B cell (primary cell): Measurements from ENCODE around the gene SLC66A1. TPM values are rescaled to one million over a fixed set of nuclear protein-coding genes. Genes with fewer than 3 reads are reported as not detected.

Experiments used
- ATAC-seq: fragments of 200-7000 bp; cut with Tn5 transposase; one replicate; pipeline ENCODE4 v1.10.0; 2021; ENCODE audit warnings: low read depth, mild to moderate bottlenecking, moderate number of reproducible peaks, moderate library complexity
- CTCF ChIA-PET: fragments of 350-600 bp; sonication (Branson Sonifier 250); formaldehyde crosslinking; loops from one replicate; lab custom pipeline; 2021; ENCODE audit warnings: antibody characterized with exemption, inconsistent platforms; lab: Charles Lee
- POLR2A ChIA-PET: fragments of 350-600 bp; sonication (Branson Sonifier 250); formaldehyde crosslinking; loops from one replicate; lab custom pipeline; 2021; ENCODE audit warnings: antibody characterized with exemption; lab: Charles Lee
- DNase-seq: peaks from one replicate; pipeline ENCODE4 v3.0.0; 2013
- H2AFZ ChIP-seq: 2 replicates; pipeline ENCODE4 v1.6.1; 2012; ENCODE audit warnings: mild to moderate bottlenecking, low read depth, low read length; ENCODE audit not compliant: insufficient read depth, poor library complexity, severe bottlenecking
- H3K27ac ChIP-seq, 2 donors: 1 replicate in 1 of 2; 2 replicates in 1 of 2; pipeline ENCODE4 v1.5.1; 2012 to 2013; ENCODE audit warnings: low read length in 2 of 2, mild to moderate bottlenecking in 2 of 2, moderate library complexity in 1 of 2
- H3K27me3 ChIP-seq, 4 experiments: fragments of 200-600 bp in 1 of 4; sonication (generic) in 1 of 4; replicated peaks in 1 of 4; 1 replicate in 2 of 4; 2 replicates in 2 of 4; pipeline versions ENCODE4 v1.6.1 to v1.7.0; 2013 to 2016; ENCODE audit warnings: low read length in 3 of 4, mild to moderate bottlenecking in 2 of 4, mixed read lengths in 1 of 4, moderate library complexity in 1 of 4; ENCODE audit not compliant: insufficient read depth in 4 of 4, control insufficient read depth in 3 of 4; ENCODE audit errors: control extremely low read depth in 1 of 4
- H3K36me3 ChIP-seq, 2 experiments: replicated peaks in 1 of 2; 1 replicate in 1 of 2; 2 replicates in 1 of 2; pipeline versions ENCODE4 v1.6.1 to v1.7.1; 2013; ENCODE audit warnings: low read length in 1 of 2; ENCODE audit not compliant: insufficient read depth in 2 of 2, control insufficient read depth in 1 of 2; ENCODE audit errors: control extremely low read depth in 1 of 2, extremely low read depth in 1 of 2
- H3K4me1 ChIP-seq, 2 donors: fragments of 200-600 bp in 1 of 2; sonication (generic) in 1 of 2; 1 replicate in 1 of 2; 2 replicates in 1 of 2; pipeline versions ENCODE4 v1.5.1 to v1.6.1; 2013 to 2017; ENCODE audit warnings: low read length in 2 of 2; ENCODE audit not compliant: control insufficient read depth in 2 of 2, insufficient read depth in 2 of 2
- H3K4me2 ChIP-seq: replicated peaks from 2 replicates; pipeline ENCODE3; 2012; ENCODE audit warnings: mild to moderate bottlenecking, low read depth, low read length; ENCODE audit not compliant: poor library complexity, severe bottlenecking
- H3K4me3 ChIP-seq, 5 experiments: fragments of 200-600 bp in 1 of 5; sonication (generic) in 1 of 5; 1 replicate in 3 of 5; 2 replicates in 2 of 5; pipeline versions ENCODE4 v1.5.1 to v1.7.0; 2011 to 2016; ENCODE audit warnings: low read length in 4 of 5, mild to moderate bottlenecking in 4 of 5, low read depth in 2 of 5, control low read depth in 1 of 5, moderate library complexity in 1 of 5; ENCODE audit not compliant: insufficient read depth in 1 of 5; ENCODE audit errors: control extremely low read depth in 1 of 5, extremely low read depth in 1 of 5
- H3K79me2 ChIP-seq: fragments of 200-600 bp; sonication (generic); one replicate; pipeline ENCODE4 v1.6.0; 2016; ENCODE audit warnings: low read length; ENCODE audit not compliant: control insufficient read depth, insufficient read depth
- H3K9ac ChIP-seq: fragments of 200-600 bp; sonication (generic); 2 replicates; pipeline ENCODE4 v1.6.1; 2017; ENCODE audit warnings: mild to moderate bottlenecking, low read length, moderate library complexity
- H3K9me3 ChIP-seq, 3 donors: one replicate each; pipeline versions ENCODE4 v1.6.1 to v1.7.1; 2013; ENCODE audit warnings: low read length in 2 of 3; ENCODE audit not compliant: control insufficient read depth in 2 of 3, insufficient read depth in 1 of 3; ENCODE audit errors: control extremely low read depth in 1 of 3
- H4K20me1 ChIP-seq: 2 replicates; pipeline ENCODE4 v1.6.0; 2012; ENCODE audit warnings: mild to moderate bottlenecking, low read length; ENCODE audit not compliant: insufficient read depth, control insufficient read depth, poor library complexity, severe bottlenecking
- H3K27ac Mint-ChIP-seq: one replicate; pipeline ENCODE4 v1.8.0; 2021; ENCODE audit warnings: mixed read lengths
- H3K27me3 Mint-ChIP-seq: one replicate; pipeline ENCODE4 v1.8.0; 2021; ENCODE audit warnings: mixed read lengths
- H3K4me1 Mint-ChIP-seq: one replicate; pipeline ENCODE4 v1.8.0; 2021; ENCODE audit warnings: mixed read lengths
- H3K4me3 Mint-ChIP-seq: one replicate; pipeline ENCODE4 v1.8.0; 2021; ENCODE audit warnings: mixed read lengths
- H3K9me3 Mint-ChIP-seq: one replicate; pipeline ENCODE4 v1.8.0; 2022; ENCODE audit warnings: mixed read lengths; ENCODE audit not compliant: insufficient read depth
- EZH2 ChIP-seq: IDR thresholded peaks from 2 replicates; pipeline ENCODE4 v1.6.1; 2012; ENCODE audit warnings: borderline replicate concordance, low read depth, mild to moderate bottlenecking, moderate library complexity, low read length; ENCODE audit not compliant: insufficient read depth, poor library complexity, severe bottlenecking
- WGBS: methylation state at CpG from one replicate; pipeline ENCODE4 v1.1.5; 2013; ENCODE audit warnings: missing lambda C conversion rate; ENCODE audit not compliant: insufficient coverage; 5-methylcytosine and 5-hydroxymethylcytosine counted together
- intact Hi-C: fragments of 100-400 bp; cut with micrococcal nuclease; formaldehyde crosslinking; loops from one replicate; pipeline ENCODE4 v1.10.0; 2022
- polyA plus RNA-seq: library from polyadenylated mRNA; depleted of rRNA; stranded (reverse); fragments of >200 nt; gene quantifications from 2 replicates; pipeline ENCODE4 v1.2.3, GENCODE V29; 2012
- total RNA-seq, 2 donors: library from RNA; stranded (reverse); fragments of 120-200 nt in 1 of 2; gene quantifications; 1 replicate in 1 of 2; 2 replicates in 1 of 2; pipeline versions ENCODE4 v1.2.3 to v1.2.4, GENCODE V29; 2013 to 2022
- TF ChIP-seq, protein P1 (sequence below): fragments of 200-600 bp; IDR thresholded peaks from one replicate; pipeline ENCODE4 v1.8.0; 2022; ENCODE audit warnings: antibody characterized with exemption, mild to moderate bottlenecking

Gene SLC66A1
- total and polyA plus RNA-seq, 2 donors (not counting 1 experiment from before 2014, with no cell fraction given), result 24.4 to 26.8 TPM

DNA sequence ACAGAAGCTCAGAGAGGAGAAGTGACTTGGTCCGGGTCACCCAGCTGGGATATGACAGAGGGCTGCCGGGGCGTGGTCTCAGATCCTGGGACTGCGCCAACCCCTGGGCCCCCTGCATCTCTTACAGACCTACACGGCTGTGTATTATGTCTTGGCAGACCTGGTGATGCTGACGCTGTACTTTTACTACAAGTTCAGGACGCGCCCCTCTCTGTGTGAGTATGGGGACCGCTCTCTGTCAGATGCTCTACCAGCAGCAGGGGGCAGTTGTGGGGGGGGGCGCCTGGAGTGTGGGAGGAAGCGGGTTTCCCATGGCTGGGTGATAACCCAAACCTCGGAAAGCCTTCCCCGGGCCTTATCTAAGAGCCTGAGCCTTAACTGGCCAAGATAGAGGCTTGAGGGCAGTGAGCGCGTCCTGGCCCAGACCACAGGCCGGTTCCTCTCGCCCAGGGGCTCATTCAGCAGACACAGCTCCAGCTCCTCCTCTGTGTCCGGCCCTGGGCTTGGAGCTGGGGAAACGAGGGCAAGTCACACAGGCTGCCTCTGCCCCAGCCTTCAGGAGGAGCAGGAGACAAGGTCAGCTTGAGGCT is 13.3 kb downstream of the SLC66A1 start:
- peaks cover 0 to 51% of the 10 kb centered on the region in 2 experiments for H3K36me3 ChIP-seq
- Mint-ChIP-seq H3K9me3 (no peaks in the 10 kb centered on the region), H3K4me3 (no peak overlapping the region), H3K27ac (no peak overlapping the region), H3K4me1 (no peaks in the 10 kb centered on the region), H3K27me3 (no peaks in the 10 kb centered on the region)
- 88% methylated on average over 19 of the region's 19 CpGs for WGBS
- intact Hi-C loops, result no loop called here
- no peaks in the 10 kb centered on the region for H3K9me3 ChIP-seq
- H3K4me1 ChIP-seq, result no peaks in the 10 kb centered on the region
- TF ChIP-seq, protein P1, sequence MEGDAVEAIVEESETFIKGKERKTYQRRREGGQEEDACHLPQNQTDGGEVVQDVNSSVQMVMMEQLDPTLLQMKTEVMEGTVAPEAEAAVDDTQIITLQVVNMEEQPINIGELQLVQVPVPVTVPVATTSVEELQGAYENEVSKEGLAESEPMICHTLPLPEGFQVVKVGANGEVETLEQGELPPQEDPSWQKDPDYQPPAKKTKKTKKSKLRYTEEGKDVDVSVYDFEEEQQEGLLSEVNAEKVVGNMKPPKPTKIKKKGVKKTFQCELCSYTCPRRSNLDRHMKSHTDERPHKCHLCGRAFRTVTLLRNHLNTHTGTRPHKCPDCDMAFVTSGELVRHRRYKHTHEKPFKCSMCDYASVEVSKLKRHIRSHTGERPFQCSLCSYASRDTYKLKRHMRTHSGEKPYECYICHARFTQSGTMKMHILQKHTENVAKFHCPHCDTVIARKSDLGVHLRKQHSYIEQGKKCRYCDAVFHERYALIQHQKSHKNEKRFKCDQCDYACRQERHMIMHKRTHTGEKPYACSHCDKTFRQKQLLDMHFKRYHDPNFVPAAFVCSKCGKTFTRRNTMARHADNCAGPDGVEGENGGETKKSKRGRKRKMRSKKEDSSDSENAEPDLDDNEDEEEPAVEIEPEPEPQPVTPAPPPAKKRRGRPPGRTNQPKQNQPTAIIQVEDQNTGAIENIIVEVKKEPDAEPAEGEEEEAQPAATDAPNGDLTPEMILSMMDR, result no peak
- TF ChIP-seq EZH2, result no peak
- H3K27ac ChIP-seq, result no peak overlapping the region
- H3K4me2 ChIP-seq, result no peak overlapping the region
- ATAC-seq, result no peak
- H3K79me2 ChIP-seq, result peaks cover 42% of the 10 kb centered on the region
- peaks cover 15% of the 10 kb centered on the region for H4K20me1 ChIP-seq
- POLR2A ChIA-PET, result no interaction called here
- no peaks in the 10 kb centered on the region for H3K27me3 ChIP-seq
- H3K4me3 ChIP-seq, result no peak overlapping the region
- CTCF ChIA-PET, result no interaction called here
- DNase-seq, result no peak
- H3K9ac ChIP-seq, result no peak overlapping the region
- no peak overlapping the region for H2AFZ ChIP-seq

DNA sequence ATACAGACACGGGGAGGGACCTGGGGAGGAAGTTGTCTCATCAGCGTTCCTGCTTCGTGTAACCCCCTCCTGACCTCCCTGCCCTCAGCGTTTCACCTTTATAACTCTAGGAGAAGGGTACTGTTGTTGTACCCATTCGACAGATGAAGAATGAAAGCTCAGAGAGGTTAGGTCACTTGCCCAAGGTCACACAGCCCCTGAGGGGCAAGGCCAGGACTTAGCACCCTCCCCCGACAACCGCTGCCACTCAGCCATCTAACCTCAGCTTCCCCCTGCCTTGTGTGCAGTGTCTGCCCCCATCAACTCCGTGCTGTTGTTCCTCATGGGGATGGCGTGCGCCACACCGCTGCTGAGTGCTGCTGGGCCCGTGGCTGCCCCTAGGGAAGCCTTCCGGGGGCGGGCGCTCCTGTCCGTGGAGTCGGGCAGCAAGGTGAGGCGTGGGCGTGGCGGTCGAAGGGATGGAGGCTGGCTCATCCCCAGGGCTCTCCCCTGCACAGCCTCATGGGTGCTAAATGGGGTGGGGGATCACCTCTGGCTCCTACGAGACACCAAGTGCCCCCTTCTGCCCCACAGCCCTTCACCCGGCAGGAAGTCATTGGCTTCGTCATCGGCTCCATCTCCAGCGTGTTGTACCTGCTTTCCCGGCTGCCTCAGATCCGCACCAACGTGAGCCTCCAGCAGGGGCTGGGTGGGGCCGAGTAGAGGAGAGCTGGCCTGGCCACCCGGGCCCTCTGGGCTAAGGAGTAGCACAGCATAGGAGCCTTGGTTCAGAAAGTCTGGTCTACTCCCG is 14.0 kb downstream of the SLC66A1 start:
- POLR2A ChIA-PET, result no interaction called here
- H3K27ac Mint-ChIP-seq, result no peak overlapping the region
- ATAC-seq, result no peak

More for the DNA sequence above, 14.0 kb downstream of the SLC66A1 start:
- CTCF ChIA-PET, result no interaction called here
- intact Hi-C loops, result no loop called here
- peaks cover 37% of the 10 kb centered on the region for H3K79me2 ChIP-seq
- 74% methylated on average over 27 of the region's 32 CpGs for WGBS
- H3K27me3 ChIP-seq, result no peaks in the 10 kb centered on the region
- peaks cover 13% of the 10 kb centered on the region for H4K20me1 ChIP-seq
- Mint-ChIP-seq H3K4me3 (no peak overlapping the region), H3K9me3 (no peaks in the 10 kb centered on the region), H3K4me1 (no peaks in the 10 kb centered on the region), H3K27me3 (no peaks in the 10 kb centered on the region)
- H3K4me2 ChIP-seq, result no peak overlapping the region
- peaks cover 0 to 51% of the 10 kb centered on the region in 2 experiments for H3K36me3 ChIP-seq
- no peak overlapping the region for H3K9ac ChIP-seq
- no peak for DNase-seq
- H3K27ac ChIP-seq, result no peak overlapping the region
- H3K4me1 ChIP-seq, result no peaks in the 10 kb centered on the region
- TF ChIP-seq, protein P1, result no peak
- no peak for TF ChIP-seq EZH2
- no peak overlapping the region for H2AFZ ChIP-seq
- no peak overlapping the region for H3K4me3 ChIP-seq
- H3K9me3 ChIP-seq, result no peaks in the 10 kb centered on the region
